Rectal smooth muscle tissue (tissue), 1 donor: ENCODE measurements around the gene NKX1-2.
"Not testable (repeated sequence)": the region's sequence is repeated elsewhere in the genome, so short reads cannot be mapped to it uniquely, and the experiment has no call there.

Source experiments
- H3K27ac ChIP-seq: one replicate; pipeline ENCODE4 v1.7.0; 2013; ENCODE audit warnings: low read depth, low read length, inconsistent platforms
- H3K27me3 ChIP-seq: one replicate; pipeline ENCODE4 v1.7.0; 2013; ENCODE audit warnings: low read length; ENCODE audit not compliant: control insufficient read depth, insufficient read depth
- H3K36me3 ChIP-seq: one replicate; pipeline ENCODE4 v1.7.0; 2013; ENCODE audit warnings: low read length; ENCODE audit not compliant: control insufficient read depth, insufficient read depth
- H3K4me1 ChIP-seq: one replicate; pipeline ENCODE4 v1.7.0; 2013; ENCODE audit warnings: low read length; ENCODE audit not compliant: control insufficient read depth, insufficient read depth
- H3K4me3 ChIP-seq: one replicate; pipeline ENCODE4 v1.7.0; 2013; ENCODE audit warnings: low read length
- H3K9ac ChIP-seq: one replicate; pipeline ENCODE4 v1.7.0; 2013; ENCODE audit warnings: low read length

The NKX1-2 gene

GRCh38 chr10:124458889-124459288 lies 9.1 kb upstream of the NKX1-2 start:
- no peak overlapping the region for H3K9ac ChIP-seq
- no peak overlapping the region for H3K4me3 ChIP-seq
- no peaks in the 10 kb centered on the region for H3K36me3 ChIP-seq
- H3K4me1 ChIP-seq, result no peaks in the 10 kb centered on the region
- no peaks in the 10 kb centered on the region for H3K27me3 ChIP-seq
- no peak overlapping the region for H3K27ac ChIP-seq

DNA sequence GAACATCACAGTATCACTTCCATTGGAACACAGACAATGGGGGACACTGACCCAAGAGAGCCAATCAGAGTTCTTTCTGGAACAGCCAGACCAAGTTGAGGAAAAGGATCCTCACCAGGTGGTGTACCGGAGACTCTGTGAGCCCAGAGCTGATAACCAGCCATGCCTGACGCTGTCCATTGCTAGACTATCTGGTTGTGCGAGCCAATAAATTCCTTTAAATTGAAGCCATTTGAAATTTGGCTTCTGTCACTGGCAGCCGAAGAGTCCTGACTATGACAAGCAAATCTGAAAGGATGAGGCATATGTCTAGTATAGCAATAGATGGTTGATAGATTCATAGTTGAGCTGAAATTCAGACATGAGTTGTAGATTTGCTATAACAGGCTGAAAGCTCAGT lies 8.6 kb upstream of the NKX1-2 start:
- peaks cover 2% of the 10 kb centered on the region for H3K27me3 ChIP-seq
- H3K27ac ChIP-seq, result no peak overlapping the region
- H3K4me3 ChIP-seq, result no peak overlapping the region
- H3K36me3 ChIP-seq, result no peaks in the 10 kb centered on the region
- H3K9ac ChIP-seq, result no peak overlapping the region
- no peaks in the 10 kb centered on the region for H3K4me1 ChIP-seq

DNA sequence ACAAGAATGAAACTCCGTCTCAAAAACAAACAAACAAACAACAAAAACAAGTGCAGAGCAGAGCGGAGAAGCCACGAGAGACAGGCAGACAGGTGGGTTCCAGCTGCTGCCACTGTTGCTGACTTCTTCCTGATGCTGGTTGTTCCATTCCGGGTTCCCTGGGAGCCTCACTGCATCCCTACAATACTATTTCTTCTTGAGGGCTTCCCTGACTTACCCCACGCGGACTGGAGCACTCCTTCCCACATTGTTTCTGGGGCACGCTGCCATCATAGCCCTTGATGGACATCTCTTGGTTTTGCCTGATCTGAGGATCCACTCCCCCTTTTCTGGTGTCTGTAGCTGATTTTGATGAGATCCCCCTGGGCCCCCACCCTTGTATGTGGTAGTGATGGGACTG lies 5.6 kb upstream of the NKX1-2 start:
- Histone ChIP-seq H3K4me1 (no peaks in the 10 kb centered on the region), H3K4me3 (no peak overlapping the region), H3K27me3 (peaks cover 8% of the 10 kb centered on the region), H3K36me3 (no peaks in the 10 kb centered on the region), H3K27ac (no peak overlapping the region), H3K9ac (no peak overlapping the region)

DNA sequence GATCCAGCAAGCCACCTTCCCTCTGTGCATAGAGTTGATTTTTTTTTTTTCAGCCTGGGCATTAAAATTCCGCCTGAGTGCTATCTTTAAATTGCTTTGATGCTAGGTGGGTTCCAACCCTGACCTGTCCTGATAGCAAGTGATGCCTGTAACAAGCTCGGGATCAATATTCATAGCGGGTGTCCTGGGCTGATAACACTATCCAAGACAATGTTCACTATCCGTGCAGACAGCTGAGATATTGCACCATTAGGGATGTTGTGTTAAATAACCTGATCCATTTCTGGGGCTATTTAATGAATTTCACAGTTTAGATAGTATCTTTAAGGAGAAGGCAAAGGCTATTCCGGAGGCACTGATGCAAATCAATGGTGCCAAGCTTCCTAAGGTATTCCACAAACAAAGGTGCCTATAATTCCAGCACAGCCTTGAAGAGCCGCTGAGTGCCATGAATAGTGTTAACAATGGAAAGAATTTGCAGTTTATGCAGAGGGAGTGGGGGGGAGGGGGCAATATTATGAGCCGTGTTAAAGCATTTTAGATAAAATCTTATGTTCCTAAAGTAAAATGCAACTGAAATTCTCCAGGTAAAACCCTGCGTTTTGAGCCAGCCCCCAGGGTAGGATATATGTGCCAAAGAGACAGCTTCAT lies 4.2 kb upstream of the NKX1-2 start:
- peaks cover 15% of the 10 kb centered on the region for H3K27me3 ChIP-seq
- H3K27ac ChIP-seq, result no peak overlapping the region
- no peaks in the 10 kb centered on the region for H3K4me1 ChIP-seq

DNA sequence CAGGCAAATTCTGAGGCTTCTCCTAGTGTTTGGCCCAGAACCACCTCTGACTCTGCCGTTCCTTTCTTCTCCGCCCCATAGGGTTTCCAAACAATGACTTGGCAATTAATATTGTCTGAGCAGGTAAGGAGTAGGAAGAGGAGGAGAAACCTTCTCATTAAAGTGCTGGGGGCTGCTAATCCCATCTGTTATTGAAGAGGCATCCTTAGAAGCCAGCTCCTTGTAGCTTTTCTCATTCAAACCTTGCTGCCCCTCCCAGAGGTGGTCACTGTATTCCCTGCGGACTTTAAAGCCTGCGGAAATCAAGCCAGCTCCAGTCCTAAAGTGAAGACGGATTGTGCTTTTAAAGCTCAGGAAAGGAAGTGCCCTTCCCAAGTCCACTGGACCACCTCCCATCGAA lies 1.4 kb upstream of the NKX1-2 start:
- H3K4me3 ChIP-seq, result no peak overlapping the region
- H3K4me1 ChIP-seq, result no peaks in the 10 kb centered on the region
- no peak overlapping the region for H3K9ac ChIP-seq
- H3K36me3 ChIP-seq, result no peaks in the 10 kb centered on the region
- peaks cover 21% of the 10 kb centered on the region for H3K27me3 ChIP-seq
- H3K27ac ChIP-seq, result no peak overlapping the region

More for the DNA sequence above, 4.2 kb upstream of the NKX1-2 start:
- H3K9ac ChIP-seq, result no peak overlapping the region
- no peaks in the 10 kb centered on the region for H3K36me3 ChIP-seq
- no peak overlapping the region for H3K4me3 ChIP-seq

DNA sequence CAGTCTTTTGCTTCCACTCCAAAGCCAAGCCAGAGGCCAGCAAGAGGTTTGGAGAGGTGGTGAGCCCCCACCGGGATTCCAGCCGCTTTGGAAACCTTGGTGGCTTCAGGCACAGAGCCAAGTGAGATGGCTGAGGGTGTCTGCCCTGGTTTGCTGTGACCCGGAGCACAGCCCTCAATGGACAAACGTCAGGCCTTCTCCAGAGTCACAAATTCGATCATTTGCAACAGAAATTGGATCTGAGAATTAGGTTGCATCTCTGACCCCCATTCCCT lies 885 bp upstream of the NKX1-2 start:
- H3K27ac ChIP-seq, result no peak overlapping the region
- no peaks in the 10 kb centered on the region for H3K36me3 ChIP-seq
- no peak overlapping the region for H3K9ac ChIP-seq
- no peak overlapping the region for H3K4me3 ChIP-seq
- peaks cover 26% of the 10 kb centered on the region for H3K27me3 ChIP-seq
- H3K4me1 ChIP-seq, result no peaks in the 10 kb centered on the region

DNA sequence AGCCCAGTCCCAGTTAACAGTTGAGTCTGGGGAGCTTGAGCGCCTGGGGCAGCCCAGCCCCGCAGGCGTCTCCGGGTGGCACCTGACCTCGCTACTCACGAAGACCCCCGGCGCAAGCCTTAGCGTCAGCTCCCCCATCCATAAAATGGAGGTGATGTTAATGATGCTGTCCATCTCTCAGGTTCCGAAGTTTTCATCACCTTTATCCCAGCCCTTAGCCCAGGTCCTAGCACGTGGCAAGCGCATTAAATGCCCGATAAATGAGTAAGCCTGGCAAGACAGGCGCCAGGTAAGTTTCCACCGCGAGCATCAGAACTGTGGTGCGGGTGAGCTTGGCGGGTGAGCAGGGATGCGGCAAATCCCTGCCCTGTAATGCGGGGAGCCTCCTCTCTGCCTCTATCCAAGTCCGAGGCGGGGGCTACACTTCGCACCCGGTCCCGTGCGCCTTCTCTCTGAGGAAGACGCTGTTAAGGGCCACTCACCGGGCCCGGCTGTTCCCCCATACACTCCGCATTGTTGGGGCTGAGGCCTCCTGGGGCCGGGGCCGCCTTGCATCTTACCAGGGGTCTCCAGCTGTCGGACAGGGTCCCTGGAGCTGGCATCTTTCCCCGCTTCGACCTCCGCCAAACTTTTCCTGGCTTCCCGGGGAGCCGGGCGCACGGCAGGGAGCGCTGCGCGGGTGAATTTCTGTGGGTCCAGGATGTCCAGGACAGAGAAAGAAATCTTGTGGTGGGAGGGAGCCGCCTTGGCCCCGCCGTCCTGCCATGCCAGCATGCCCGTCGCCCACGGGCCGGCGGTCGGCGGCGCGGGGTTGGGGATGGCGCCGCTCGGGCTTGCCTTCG lies 444 bp downstream of the NKX1-2 start:
- Histone ChIP-seq H3K4me3 (no peak overlapping the region), H3K36me3 (no peaks in the 10 kb centered on the region), H3K27me3 (peaks cover 26% of the 10 kb centered on the region), H3K27ac (no peak overlapping the region), H3K9ac (no peak overlapping the region), H3K4me1 (no peaks in the 10 kb centered on the region)

DNA sequence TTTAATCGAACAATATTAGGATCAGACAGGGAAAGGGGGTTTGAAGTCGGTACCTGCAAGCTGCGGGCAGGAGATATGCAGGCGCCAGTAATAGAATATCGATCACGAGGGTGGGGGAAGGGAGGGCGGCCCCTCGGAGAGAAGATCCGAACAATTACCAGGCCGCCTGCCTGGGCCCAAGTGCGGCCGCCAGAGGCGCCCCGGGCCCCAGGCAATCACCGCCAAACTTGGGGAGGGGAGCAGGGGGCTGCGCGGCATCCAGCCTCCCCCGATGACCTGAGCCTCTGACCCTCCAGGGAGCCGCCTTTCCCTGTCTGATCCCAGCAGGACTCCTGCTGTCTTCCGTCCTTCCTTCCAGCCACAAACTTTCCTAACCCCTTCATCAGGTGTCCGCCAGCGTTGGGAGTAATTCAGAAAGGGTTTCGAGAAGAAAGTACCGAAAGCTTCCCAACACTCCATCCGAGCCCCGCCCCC lies 1.1 kb downstream of the NKX1-2 start:
- H3K4me1 ChIP-seq, result no peaks in the 10 kb centered on the region
- H3K27ac ChIP-seq, result no peak overlapping the region
- no peaks in the 10 kb centered on the region for H3K36me3 ChIP-seq
- peaks cover 25% of the 10 kb centered on the region for H3K27me3 ChIP-seq
- no peak overlapping the region for H3K9ac ChIP-seq
- H3K4me3 ChIP-seq, result no peak overlapping the region

- Histone ChIP-seq H3K4me3 (no peak overlapping the region), H3K27ac (no peak overlapping the region), H3K4me1 (no peaks in the 10 kb centered on the region), H3K27me3 (peaks cover 24% of the 10 kb centered on the region), H3K9ac (no peak overlapping the region), H3K36me3 (no peaks in the 10 kb centered on the region)
Observed at GRCh38 chr10:124447751-124448466, 1.9 kb downstream of the NKX1-2 start.

DNA sequence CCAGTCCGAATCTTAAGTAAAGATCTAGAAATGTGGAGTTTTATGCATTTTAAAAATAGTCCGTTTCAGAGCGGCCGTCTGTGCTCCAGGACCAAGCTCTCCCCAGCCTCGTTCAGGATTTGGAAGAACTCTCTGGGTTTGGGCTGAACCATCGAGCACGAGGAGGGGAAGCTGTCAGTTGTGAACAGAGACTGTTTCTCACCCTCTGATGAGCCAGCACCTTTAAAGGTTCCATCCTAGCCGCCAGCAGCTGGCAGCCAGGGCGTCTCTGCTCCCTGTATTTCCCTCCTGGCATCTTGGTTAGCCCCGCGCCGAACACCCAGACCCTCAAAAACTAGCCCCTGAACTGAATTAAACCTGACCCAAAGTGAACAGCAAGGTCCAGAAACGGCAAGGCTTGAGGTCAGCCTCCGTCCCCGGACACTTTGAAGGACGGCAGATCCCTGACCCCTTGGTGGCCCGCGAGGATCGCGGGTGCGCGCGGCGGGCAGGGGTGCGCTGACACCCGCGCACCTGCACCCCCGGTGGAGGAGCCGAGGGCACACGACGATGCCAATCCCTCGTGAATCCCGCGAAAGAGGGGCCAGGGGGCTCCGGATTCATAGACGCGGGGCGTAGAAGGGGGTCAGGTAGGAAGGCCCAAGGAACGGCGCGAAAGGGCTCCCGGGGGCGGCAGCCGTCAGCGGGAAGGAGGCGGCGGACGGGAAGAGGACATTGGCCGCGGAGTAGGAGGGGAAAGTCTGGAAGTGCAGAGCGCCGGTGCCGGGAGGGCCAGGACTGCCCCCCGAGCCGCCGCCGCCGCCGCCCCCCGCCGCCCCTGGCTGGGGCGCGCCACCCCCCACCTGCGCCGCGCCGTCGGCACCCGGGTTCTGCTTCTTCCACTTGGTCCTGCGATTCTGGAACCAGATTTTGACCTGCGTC lies 2.7 kb downstream of the NKX1-2 start:
- H3K9ac ChIP-seq, result no peak overlapping the region
- no peaks in the 10 kb centered on the region for H3K36me3 ChIP-seq
- H3K4me1 ChIP-seq, result no peaks in the 10 kb centered on the region
- H3K4me3 ChIP-seq, result no peak overlapping the region
- no peak overlapping the region for H3K27ac ChIP-seq
- H3K27me3 ChIP-seq, result peaks cover 24% of the 10 kb centered on the region

GRCh38 chr10:124441694-124442093 lies 8.1 kb downstream of the NKX1-2 start:
- not testable (repeated sequence) for H3K36me3 ChIP-seq, H3K27ac ChIP-seq, H3K9ac ChIP-seq, H3K27me3 ChIP-seq, H3K4me1 ChIP-seq, H3K4me3 ChIP-seq

- Histone ChIP-seq H3K4me3 (no peak overlapping the region), H3K36me3 (no peaks in the 10 kb centered on the region)
Observed at GRCh38 chr10:124436191-124436638, 13.6 kb downstream of the NKX1-2 start.

More at GRCh38 chr10:124436191-124436638, 13.6 kb downstream of the NKX1-2 start:
- Histone ChIP-seq H3K9ac (no peak overlapping the region), H3K4me1 (no peaks in the 10 kb centered on the region), H3K27me3 (no peaks in the 10 kb centered on the region), H3K27ac (no peak overlapping the region)
